ENCODE measurements around the gene RFNG.

RFNG gene, protein sequence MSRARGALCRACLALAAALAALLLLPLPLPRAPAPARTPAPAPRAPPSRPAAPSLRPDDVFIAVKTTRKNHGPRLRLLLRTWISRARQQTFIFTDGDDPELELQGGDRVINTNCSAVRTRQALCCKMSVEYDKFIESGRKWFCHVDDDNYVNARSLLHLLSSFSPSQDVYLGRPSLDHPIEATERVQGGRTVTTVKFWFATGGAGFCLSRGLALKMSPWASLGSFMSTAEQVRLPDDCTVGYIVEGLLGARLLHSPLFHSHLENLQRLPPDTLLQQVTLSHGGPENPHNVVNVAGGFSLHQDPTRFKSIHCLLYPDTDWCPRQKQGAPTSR

DNA sequence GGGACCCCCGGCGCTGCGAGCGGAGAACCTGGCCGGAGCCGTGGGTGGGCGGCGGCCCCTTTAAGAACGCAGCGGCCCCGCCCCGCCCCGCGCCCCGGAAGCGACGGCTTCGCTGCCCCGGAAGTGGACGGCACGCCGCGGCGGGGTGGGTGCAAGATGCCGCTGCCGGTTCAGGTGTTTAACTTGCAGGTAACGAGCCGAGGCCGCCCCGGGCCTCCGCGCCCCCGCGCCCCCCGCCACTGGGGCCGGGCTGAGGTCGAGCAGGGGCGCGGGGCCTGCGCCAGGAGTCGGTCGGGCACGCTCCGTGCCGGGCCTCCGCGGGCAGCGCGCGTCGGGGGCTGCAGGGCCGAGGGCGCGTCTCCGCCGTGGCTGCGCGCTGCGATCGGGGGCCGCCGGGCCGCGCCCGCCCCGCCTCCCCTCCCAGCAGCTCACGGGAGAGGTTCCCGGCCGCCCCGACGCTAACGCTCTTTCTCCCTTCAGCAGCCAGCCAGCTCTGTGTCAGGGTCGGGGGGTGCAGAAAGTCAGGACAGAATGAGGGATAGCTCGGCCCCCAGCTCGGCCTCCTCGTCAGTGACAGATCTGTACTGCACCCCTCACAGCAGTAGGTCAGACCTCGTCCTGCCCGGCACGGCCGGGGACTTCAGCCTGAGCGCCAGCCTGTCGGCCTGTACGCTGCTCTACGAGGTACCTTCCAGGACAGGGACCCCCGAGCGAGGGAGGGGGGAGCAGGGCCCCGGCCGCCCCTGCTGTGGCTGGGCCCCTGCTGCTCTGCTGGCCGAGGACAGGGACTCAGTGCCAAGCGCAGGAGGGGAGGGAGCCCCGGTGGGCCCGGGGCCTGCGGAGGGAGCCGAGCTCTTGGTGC is at the start of gene RFNG, which contains the start of gene GPS1:
RFNG (minus strand) TSS at position 36 of the 862 bp plus-strand sequence. CDS start 45 bp downstream, outside the sequence.
GPS1 (plus strand) TSS at position 123 of the 862 bp plus-strand sequence; CDS start at position 157, 34 bp downstream.
- no peak for DNase-seq

DNA sequence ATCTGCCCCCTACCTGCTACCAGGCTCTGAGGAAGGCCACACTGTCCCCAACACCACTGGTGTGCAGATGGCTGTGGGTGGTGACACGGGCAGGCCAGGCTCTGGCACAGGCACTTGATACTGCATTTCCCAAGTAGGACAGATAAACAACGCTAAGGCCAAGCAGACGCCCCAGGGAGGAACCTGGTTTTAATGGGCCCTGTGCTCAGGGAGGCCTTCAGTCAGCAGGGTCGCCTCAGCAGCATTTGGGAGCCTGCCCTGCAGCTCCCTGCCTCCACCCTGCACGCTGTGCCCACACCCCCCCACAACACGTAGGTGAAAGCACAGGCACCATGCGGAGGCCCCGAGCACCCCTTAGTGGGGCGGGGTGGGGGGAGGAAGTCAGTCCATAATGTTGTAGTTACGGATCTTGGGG is 49.7 kb upstream of the RFNG start:
- no peak for DNase-seq

DNA sequence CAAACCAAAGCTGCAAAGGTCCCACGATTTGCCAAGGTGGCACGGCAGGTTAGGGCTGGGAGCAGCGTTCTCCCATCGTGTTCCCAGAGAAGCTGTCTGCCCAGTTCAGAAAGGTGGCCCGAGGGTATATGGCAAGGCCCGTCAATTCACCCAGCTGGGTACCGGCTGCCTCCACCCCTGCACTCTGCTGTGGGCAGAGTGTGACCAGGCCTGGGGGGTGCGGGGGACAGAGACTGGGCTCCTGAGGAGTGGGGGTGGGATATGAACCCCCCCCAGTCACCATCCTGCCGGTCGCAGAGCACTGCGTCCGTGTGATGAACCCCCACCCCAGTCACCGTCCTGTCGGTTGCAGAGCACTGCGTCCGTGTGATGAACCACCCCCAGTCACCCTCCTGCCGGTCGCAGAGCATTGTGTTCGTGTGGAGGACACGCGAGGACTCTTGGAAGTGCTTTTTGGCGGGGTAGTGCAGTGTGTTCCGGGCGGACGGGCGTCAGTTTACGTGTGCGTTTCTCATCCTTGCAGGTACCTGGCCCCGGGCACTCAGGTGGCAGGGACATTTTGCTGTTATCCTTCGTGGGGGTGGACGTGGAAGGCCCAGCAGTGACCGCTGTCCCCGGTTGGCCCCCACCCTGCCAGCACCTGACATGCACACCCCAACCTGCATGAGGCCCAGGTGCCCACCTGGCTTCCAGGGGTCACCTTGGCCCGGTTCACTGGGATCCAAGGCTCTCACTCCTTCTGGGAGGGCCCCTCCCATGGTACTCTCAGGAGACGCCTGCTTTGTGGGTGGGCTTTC is 49.1 kb upstream of the RFNG start:
- DNase-seq = no peak

DNA sequence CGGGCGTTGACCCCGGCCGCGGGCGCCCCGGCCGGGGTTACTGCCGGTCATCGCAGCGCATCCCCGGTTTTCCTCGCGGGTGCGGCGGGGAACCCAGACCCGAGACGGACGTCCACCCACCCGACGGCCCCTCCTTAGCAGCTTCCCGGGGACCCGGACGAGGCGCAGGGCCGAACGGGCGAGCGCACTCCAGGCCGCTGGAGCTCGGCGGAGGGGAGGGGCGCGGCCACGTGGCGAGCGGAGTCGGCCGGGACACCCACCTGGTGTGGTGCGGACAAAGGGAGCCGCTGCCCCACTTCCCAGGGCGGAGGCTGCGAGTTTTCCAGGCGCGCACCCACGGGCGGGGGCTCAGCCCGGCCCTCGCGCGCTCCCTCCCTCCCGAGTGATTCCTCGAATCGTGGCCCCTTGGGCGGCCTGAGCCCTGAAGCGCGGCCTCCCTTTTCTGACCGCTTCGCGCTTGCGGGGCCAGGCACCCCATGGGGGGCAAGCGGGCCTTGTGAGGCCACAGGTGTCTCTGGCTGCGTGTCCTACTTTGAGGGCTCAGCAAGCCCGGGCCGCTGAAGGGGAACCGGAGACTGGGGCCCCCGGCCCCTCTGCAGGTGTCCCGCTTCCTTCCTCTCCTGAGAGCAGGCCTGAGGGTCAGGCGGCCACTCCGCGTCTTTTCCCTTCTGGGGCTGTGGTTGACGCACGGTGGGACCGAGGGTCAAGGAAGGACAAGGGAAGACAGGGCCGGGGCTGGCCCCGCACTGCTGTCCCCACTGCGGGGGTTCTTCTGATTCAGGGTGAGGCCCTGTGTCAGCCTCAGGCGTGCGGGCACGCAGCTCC is 47.5 kb upstream of the RFNG start:
- no peak for DNase-seq

DNA sequence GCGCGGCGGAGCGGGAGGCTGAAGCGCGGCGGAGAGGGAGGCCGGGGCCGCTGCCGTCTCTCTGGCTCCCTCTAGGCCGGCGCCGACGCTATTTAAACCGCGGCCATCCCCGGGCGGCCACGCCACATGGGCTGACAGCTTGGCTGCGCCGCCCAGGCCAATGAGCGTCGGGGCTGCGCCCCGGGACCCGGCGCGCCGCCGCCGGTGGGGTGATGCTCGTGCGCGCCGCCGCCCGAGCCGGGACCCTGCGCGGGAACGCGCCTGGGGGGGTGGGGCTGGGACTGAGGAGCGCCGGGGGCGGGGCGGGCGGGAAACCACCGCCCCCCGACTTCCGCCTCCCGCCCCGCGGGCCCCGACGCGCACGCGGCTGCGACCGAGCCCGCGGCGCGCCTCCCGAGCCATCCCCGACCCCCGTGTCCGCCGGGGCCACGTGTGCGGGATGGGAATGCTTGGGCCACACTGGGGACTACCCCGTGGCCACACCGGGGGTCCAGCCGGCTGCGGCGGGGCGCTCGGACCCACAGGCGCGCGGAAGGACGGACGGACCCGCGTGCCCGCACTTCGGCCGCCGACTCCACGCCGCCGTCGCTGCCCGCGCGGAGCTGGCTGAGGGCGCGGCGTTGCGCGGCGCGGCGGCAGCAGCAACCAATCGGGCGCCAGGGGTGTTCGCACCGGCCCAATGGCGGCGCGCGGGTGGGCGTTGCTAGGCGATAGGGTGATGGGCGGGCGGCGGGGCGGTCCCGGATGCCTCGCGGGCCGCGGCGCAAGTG is 46.7 kb upstream of the RFNG start, which contains the start of gene FASN:
FASN (minus strand) TSS at position 68 of the 770 bp plus-strand sequence. CDS start 1,791 bp downstream, outside the sequence.
- DNase-seq = peak; percentile 90

DNA sequence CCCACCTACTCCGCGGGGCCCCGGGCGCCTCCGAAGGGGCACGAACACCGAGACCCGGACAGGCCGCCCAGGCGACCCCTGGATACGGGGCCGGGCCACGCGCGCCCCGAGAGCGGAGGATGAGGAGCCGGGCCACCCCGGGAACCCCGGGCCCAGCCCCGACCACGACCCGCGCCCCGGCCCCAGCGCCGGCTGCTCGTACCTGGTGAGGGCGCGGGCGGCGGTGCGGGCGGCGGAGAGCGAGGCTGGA is 46.2 kb upstream of the RFNG start:
- no peak for DNase-seq

DNA sequence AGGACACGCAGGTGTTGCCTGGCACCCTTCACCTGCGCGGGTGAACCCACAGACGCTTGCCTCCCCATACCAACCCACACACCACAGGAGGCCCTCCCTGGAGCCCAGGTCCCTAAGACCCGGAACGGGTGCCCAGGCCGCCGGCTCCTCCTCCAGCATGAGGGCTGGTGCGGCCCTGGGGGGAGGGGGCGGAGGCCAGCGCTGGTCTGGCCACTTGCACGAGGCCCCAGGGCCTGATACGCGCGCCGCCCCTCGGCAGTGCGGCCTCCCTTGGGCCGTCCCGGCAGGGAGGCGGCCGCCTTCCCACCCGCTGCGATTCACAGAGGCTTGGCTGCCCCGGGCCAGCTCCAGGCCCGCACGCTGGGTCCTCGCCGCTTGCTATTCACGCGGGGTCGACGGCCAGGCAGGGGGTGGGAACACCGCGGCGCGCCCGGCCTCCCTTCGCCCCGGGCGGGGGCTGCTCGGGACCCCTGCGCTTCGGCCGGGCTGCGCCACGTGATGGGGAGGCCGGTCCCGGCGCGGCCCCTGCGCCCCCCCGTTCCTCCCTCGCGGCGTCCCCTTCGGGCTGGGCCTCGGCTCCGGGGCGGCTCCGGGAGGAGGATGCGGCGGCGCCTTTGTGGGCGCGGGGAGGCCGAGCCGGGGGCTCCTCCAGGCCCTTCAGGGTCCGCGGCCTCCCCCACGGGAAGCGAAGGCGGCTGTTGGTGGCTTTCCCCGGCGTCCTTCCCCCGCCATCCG is 45.7 kb upstream of the RFNG start:
- no peak for DNase-seq

DNA sequence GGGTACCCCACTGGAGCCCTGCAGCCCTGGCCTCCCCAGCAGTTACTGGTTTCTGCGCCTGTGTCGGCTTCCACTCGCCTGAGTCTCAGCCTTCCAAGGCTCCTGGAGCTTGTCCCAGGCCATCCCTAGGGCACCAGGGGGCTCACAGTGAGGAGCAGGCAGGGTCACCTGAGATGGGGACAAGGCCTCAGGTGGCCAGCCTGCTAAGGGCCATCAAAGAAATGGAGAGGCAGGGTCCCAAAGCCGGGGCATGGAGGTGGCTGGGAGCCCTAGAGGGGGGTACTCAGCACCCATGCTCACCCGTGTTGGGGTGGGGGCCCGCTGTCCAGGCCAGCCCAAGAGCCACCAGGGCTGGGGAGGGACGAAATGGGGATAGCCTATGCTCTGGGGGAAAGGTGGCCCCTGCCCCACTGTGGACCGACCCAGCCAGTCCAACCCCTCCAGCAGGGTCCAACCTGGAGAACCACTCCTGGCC is 45.1 kb upstream of the RFNG start:
- no peak for DNase-seq

DNA sequence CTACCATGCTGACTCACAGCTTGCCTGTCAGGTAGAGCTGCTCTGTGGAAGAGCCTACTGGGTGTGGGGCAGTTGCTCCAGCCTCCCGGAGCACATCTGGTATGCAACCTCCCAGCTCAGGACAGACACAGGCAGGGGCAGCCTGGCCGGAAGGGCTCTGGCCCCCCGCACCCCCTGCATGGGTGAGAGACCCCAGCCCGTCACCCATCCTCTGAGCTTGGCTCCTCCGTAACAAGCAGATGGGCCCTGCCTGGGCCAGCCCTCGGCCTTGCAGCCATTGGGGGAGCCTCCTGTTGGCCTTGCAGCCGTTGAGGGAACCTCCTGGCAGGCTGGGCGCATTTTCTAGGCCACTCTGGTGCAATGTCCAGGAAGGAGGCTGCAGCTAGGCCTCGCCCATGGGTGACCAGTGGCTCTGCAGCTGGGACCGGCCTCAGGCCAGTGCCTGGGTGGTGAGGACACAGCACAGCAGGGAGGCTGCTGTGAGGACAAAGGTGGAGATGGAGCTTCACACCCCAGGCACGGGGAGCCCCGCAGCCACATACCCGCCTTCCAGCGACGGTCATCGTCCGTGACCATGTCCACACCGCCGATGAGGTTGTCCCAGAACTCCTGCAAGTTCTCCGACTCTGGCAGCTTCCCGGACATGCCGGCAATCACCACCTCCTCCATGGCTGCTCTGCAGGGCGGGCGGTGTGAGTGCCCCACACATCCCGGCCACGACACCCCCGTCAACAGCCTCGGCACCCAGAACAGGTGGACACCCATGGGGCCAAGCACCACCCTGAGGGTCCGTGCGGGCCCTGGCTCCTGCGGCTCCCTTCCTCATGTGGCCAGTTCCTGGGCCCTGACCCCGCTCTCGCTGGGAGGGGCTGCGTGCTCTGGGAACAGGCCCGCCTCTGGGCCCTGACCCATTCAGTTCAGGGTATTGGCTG is 44.4 kb upstream of the RFNG start:
- no peak for DNase-seq

DNA sequence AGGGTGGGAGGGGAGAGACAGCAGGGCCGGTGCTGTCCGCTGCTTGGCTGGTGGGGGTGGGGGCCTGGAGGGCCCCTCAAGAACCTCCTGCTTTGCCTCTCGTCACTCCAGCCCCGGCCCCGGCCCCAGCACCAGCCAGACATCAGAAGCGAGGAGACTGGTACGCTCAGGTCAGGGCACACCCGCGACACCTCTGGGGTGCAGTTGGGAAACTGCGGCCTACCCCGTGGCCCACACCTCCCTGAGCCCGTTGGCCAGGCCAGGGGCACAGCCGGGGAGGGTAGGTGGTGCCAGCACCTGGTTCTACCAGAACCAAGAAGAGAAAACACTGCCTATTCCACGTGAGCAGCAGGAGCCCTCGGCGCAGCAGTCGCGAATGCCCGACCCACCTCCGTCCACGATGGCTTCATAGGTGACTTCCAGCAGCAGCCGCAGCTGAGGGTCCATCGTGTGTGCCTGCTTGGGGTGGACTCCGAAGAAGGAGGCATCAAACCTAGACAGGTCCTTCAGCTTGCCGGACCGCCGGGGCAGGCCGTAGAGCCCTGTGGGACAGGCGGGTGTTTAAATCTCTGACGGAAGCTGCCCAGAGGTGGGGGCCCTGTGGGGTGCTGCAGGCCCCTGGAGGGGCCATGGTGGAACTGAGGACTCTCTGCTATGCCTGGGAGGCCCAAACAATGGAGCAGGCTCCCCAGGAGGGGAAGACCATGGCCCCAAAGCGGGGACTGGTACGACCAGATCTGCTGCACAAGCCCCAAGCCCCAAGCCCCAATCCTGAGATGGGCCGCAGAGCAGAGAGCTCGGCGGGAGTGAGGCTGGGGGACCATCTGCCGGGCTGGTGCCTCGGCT is 43.5 kb upstream of the RFNG start:
- DNase-seq = no peak

DNA sequence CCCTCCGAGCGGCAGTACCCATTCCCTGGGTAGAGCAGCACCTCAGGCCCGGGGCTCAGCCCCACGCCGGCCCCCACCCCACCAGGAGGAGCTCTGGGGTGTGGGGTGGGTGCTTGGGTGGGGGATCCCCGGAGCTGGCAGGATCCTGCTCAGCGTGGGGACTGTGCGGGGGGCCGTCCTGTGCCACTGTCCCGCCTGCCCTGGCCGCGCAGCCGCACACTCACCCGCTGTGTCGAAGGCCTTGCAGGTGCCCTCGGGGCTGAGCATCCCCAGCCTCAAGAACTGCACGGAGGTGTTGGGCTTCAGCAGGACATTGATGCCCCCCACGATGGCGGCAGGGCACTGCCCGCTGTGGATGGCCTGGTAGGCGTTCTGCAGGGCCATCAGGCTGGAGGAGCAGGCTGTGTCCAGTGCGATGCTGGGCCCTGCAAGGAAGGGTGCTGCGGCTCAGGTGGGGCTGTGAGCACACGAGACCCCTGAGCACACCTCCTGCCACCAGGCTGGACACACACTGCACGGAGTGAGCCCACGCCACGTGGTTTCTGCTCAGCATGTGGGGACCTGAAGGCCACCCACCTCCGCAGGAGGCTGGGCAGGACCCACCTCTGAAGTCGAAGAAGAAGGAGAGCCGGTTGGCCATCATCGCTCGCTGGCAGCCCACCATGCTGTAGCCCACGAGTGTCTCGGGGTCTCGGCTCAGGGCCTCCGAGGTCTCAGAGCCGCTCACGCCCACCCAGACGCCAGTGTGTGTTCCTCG is 41.6 kb upstream of the RFNG start:
- no peak for DNase-seq

DNA sequence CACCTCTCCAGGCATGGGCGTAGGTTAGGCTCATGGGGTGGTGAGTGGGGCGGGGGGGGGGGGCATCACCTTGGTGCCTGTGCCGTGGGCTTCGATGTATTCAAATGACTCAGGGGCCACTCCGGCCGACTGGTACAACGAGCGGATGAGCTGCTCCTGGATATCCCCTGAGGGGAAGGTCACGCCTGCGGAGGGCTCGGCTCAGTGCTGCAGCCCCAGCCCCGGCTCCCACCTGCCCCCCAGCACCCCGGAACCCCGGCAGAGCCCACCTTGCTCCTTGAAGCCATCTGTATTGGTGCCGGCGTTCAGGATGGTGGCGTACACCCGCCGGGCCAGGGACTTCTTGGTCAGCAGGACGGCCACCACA is 41.0 kb upstream of the RFNG start:
- DNase-seq = no peak

DNA sequence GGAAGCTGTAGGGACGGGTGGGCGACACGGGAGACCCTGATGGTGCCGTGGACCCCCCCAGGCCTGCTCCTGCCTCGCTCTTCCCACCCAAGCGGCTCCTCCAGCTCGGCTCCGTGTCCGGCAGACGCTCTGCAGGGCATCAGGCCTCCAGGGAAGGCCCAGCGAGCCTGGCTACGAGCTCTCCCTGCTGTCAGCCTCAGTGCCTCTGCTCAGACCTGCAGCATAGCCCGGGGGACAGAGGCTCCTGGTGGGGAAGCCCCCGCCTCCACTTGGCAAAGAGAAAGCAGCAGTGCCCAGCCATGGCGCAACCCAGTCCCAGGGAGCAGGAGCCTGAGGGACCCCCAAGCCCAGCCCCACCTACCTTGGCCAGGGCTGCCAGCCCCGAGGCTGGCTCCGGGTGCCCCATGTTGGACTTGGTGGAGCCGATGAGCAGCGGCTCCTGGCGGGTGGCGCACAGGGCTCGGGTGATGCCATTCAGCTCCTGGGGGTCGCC is 40.5 kb upstream of the RFNG start:
- DNase-seq = no peak

DNA sequence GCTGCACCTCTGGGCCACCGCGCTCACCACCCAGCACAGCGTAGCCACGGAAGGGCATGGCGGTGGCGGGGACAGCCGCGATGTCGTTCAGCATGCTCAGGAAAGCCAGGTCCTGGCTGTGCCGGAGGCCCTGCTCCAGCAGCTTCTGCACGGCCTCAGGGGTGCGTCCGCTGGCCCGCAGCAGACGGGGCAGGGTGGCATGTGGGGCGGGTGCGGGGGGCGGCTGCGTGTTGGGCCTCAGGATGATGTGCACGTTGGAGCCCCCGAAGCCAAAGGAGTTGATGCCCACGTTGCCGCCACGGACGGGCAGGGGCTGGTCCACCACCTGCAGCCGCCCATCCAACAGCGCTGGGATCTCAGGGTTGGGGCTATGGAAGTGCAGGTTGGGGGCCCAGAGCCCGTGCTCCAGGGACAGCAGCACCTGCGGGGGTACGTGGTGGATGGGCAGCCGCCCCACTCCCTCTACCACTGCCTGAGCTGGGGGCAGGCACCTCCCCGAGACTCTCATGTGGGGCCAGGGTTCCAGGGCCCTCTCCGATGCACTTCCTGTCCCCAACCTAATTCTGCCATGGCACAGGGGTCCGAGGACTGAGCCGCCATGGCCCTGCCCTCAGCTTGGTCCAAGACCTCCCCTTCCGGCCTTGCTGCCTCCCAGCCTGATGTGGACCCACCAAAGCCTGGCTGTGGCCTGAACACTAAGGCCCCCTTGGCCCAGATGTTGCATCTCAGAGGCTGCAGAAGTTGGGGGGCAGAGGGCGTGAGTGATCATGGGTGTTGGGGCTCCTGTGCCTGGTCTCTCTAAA is 39.9 kb upstream of the RFNG start:
- no peak for DNase-seq

DNA sequence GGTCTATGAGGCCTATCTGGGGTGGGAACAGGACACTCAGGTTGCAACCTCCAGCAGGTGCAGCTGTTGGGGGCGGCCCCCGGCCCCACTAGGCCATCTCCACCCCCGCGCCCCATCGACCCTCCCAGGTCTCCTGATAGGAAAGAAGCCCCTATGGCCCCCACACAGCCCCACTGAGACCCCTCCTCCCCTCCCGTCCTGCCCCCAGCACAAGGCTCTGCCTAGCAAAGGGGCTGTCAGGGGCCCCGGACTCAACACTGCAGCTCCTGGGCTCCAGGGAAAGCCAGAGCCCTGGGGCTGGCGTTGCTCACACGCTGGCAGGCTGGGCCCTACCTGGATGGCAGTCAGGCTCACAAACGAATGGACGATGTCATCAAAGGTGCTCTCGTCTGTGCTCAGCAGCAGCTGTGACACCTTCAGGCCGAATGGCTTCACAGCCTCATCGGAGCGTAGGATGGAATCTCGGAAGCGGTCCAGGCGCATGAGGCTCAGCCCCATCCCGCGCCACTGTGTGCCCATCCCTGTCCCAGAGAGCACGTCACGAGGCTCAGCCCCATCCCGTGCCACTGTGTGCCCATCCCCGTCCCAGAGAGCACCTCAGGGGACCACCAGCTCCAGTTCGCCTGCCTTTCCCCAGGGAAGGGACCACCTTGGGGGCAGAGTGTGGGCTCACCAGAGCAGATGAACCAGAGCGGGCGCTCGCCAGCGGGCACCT is 39.1 kb upstream of the RFNG start:
- DNase-seq = no peak

All from NCI-H446 treated with DMSO at 0.1 percent for 48 hours (cell line).